Sigmoid colon (tissue), 4 donors: Measurements from ENCODE around the gene MYMX.

ENCODE experiments used
- POLR2AphosphoS5 ChIP-seq, 4 donors: sonication (generic); formaldehyde crosslinking; IDR thresholded peaks; one replicate each; pipeline ENCODE4 v1.6.1; 2017; ENCODE audit warnings: antibody characterized with exemption in 4 of 4
- TF ChIP-seq, protein P1 (sequence below), 4 experiments: fragments of 450-650 bp in 3 of 4; fragments of 200-600 bp in 1 of 4; IDR thresholded peaks; one replicate each; pipeline ENCODE4 v1.5.1; 2016 to 2019; ENCODE audit warnings: antibody characterized with exemption in 4 of 4, mild to moderate bottlenecking in 3 of 4, moderate library complexity in 2 of 4

- TF ChIP-seq, protein P1, sequence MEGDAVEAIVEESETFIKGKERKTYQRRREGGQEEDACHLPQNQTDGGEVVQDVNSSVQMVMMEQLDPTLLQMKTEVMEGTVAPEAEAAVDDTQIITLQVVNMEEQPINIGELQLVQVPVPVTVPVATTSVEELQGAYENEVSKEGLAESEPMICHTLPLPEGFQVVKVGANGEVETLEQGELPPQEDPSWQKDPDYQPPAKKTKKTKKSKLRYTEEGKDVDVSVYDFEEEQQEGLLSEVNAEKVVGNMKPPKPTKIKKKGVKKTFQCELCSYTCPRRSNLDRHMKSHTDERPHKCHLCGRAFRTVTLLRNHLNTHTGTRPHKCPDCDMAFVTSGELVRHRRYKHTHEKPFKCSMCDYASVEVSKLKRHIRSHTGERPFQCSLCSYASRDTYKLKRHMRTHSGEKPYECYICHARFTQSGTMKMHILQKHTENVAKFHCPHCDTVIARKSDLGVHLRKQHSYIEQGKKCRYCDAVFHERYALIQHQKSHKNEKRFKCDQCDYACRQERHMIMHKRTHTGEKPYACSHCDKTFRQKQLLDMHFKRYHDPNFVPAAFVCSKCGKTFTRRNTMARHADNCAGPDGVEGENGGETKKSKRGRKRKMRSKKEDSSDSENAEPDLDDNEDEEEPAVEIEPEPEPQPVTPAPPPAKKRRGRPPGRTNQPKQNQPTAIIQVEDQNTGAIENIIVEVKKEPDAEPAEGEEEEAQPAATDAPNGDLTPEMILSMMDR (IDR thresholded peaks at IDR 0.05) = no peak
- TF ChIP-seq POLR2AphosphoS5 (IDR thresholded peaks at IDR 0.05) = peak; percentile 55 to 88 (median 80)
These were observed 2.5 kb downstream of the MYMX start for GRCh38 chr6:44219053-44219814.
